HCT116 (cell line): Measurements from ENCODE around the gene PODN. TPM values are rescaled to one million over a fixed set of nuclear protein-coding genes. Genes with fewer than 3 reads are reported as not detected.

ENCODE experiments used
- ATAC-seq: fragments of 200-7000 bp; cut with Tn5 transposase; 2 replicates; pipeline ENCODE4 v1.9.1; 2020; ENCODE audit warnings: mild to moderate bottlenecking, moderate library complexity
- BruUV-seq: library from RNA; stranded (reverse); fragments of 400-500 nt; replicated peaks from 2 replicates; lab custom pipeline; 2021; lab: Mats Ljungman, UMichigan
- CTCF ChIA-PET: fragments of 300-600 bp; sonication (Branson Sonifier 250); formaldehyde crosslinking; loops from one replicate; lab custom pipeline; 2021; ENCODE audit warnings: antibody characterized with exemption; lab: Charles Lee
- POLR2A ChIA-PET: fragments of 300-600, 350-600 bp; sonication (Branson Sonifier 250); formaldehyde crosslinking; loops from one replicate; lab custom pipeline; 2021; ENCODE audit warnings: antibody characterized with exemption; lab: Charles Lee
- RAD21 ChIA-PET, 2 experiments: fragments of 300-600 bp; sonication (Branson Sonifier 250); formaldehyde crosslinking; loops; one replicate each; lab custom pipeline; 2023; ENCODE audit warnings: low total read pairs in 2 of 2; ENCODE audit not compliant: uncharacterized antibody in 2 of 2, unreplicated experiment in 2 of 2, low non-redundant PET in 1 of 2; lab: Charles Lee
- DNase-seq: peaks from one replicate; pipeline ENCODE4 v3.0.0-alpha.2; 2010; ENCODE audit warnings: low read depth, low spot score
- H2AFZ ChIP-seq: fragments of 200-600 bp; shearing (Covaris generic), sonication (generic); 2 replicates; pipeline ENCODE4 v1.6.1; 2017; ENCODE audit warnings: low read depth, mixed run types, mixed read lengths, antibody characterized with exemption, low read length; ENCODE audit not compliant: poor library complexity, severe bottlenecking
- H3K27ac ChIP-seq: 2 replicates; pipeline ENCODE4 v1.5.1; 2012; ENCODE audit warnings: low read depth, low read length
- H3K27me3 ChIP-seq: fragments of 200-600 bp; sonication (generic); 2 replicates; pipeline ENCODE4 v1.6.1; 2016; ENCODE audit warnings: mixed run types, low read length, mixed read lengths; ENCODE audit not compliant: insufficient read depth
- H3K36me3 ChIP-seq, 2 experiments: fragments of 200-500 bp in 1 of 2; fragments of 200-600 bp in 1 of 2; sonication (Bioruptor generic) in 1 of 2; sonication (generic) in 1 of 2; 2 replicates each; pipeline versions ENCODE4 v1.5.1 to v1.6.1; 2014 to 2016; ENCODE audit warnings: low read length in 2 of 2, inconsistent platforms in 1 of 2, mixed read lengths in 1 of 2, mixed run types in 1 of 2; ENCODE audit not compliant: insufficient read depth in 2 of 2, control insufficient read depth in 1 of 2
- H3K4me1 ChIP-seq, 2 experiments: fragments of 200-600 bp in 1 of 2; sonication (generic) in 1 of 2; 2 replicates each; pipeline versions ENCODE4 v1.5.1 to v1.6.1; 2012 to 2017; ENCODE audit warnings: low read length in 2 of 2, inconsistent platforms in 1 of 2, mild to moderate bottlenecking in 1 of 2, mixed read lengths in 1 of 2, mixed run types in 1 of 2, moderate library complexity in 1 of 2; ENCODE audit not compliant: insufficient read depth in 2 of 2, control insufficient read depth in 1 of 2
- H3K4me2 ChIP-seq: fragments of 200-600 bp; sonication (generic); 2 replicates; pipeline ENCODE4 v1.6.1; 2017; ENCODE audit warnings: mixed run types, low read length, mixed read lengths
- H3K4me3 ChIP-seq, 2 experiments: fragments of 200-600 bp in 1 of 2; sonication (generic) in 1 of 2; replicated peaks in 1 of 2; 2 replicates each; pipeline ENCODE4 v1.5.1; 2011 to 2016; ENCODE audit warnings: low read length in 2 of 2, control low read depth in 1 of 2, low read depth in 1 of 2, mild to moderate bottlenecking in 1 of 2, mixed read lengths in 1 of 2, mixed run types in 1 of 2
- H3K79me2 ChIP-seq: fragments of 200-600 bp; sonication (generic); 2 replicates; pipeline ENCODE4 v1.6.1; 2017; ENCODE audit warnings: mild to moderate bottlenecking, mixed run types, low read length, moderate library complexity, mixed read lengths; ENCODE audit not compliant: insufficient read depth
- H3K9ac ChIP-seq: fragments of 200-600 bp; sonication (generic); 2 replicates; pipeline ENCODE4 v1.6.1; 2016; ENCODE audit warnings: low read length, mixed read lengths
- H3K9me2 ChIP-seq: fragments of 200-600 bp; sonication (generic), shearing (Covaris generic); 2 replicates; pipeline ENCODE4 v1.6.1; 2017; ENCODE audit warnings: mixed run types, mild to moderate bottlenecking, moderate library complexity; ENCODE audit not compliant: insufficient read depth
- H3K9me3 ChIP-seq, 2 experiments: fragments of 200-500 bp in 1 of 2; fragments of 200-600 bp in 1 of 2; sonication (Bioruptor generic) in 1 of 2; sonication (generic) in 1 of 2; 2 replicates each; pipeline ENCODE4 v1.6.1; 2014 to 2017; ENCODE audit warnings: low read length in 2 of 2, mixed read lengths in 2 of 2, inconsistent platforms in 1 of 2, low read depth in 1 of 2, mild to moderate bottlenecking in 1 of 2, mixed run types in 1 of 2, moderate library complexity in 1 of 2; ENCODE audit not compliant: control insufficient read depth in 1 of 2, insufficient read depth in 1 of 2
- H4K20me1 ChIP-seq: fragments of 200-600 bp; sonication (generic), shearing (Covaris generic); 2 replicates; pipeline ENCODE4 v1.6.1; 2017; ENCODE audit warnings: mixed run types, mild to moderate bottlenecking, moderate library complexity; ENCODE audit not compliant: insufficient read depth
- CBX3 ChIP-seq: IDR thresholded peaks from 2 replicates; pipeline ENCODE4 v1.6.1; 2012; ENCODE audit warnings: low read depth
- CEBPB ChIP-seq: IDR thresholded peaks from 2 replicates; pipeline ENCODE4 v1.6.1; 2012; ENCODE audit warnings: low read depth
- EGR1 ChIP-seq: IDR thresholded peaks from 2 replicates; pipeline ENCODE4 v1.6.1; 2012; ENCODE audit warnings: low read depth
- ELF1 ChIP-seq: IDR thresholded peaks from 2 replicates; pipeline ENCODE4 v1.6.1; 2012; ENCODE audit warnings: low read depth, borderline replicate concordance
- EZH2phosphoT487 ChIP-seq: fragments of 200-600 bp; IDR thresholded peaks from 2 replicates; pipeline ENCODE4 v1.6.1; 2018; ENCODE audit warnings: antibody characterized with exemption, borderline replicate concordance
- FOSL1 ChIP-seq: IDR thresholded peaks from 2 replicates; pipeline ENCODE4 v1.6.1; 2012; ENCODE audit warnings: low read depth
- JUND ChIP-seq: IDR thresholded peaks from 2 replicates; pipeline ENCODE4 v1.6.1; 2012
- POLR2AphosphoS5 ChIP-seq: IDR thresholded peaks from 2 replicates; pipeline ENCODE4 v1.6.1; 2011; ENCODE audit warnings: mild to moderate bottlenecking, low read depth, low read length, moderate library complexity
- SIN3A ChIP-seq: IDR thresholded peaks from 2 replicates; pipeline ENCODE4 v1.6.1; 2012; ENCODE audit warnings: low read depth
- TCF7L2 ChIP-seq: IDR thresholded peaks from 2 replicates; pipeline ENCODE4 v1.7.0; 2011; ENCODE audit warnings: borderline replicate concordance, inconsistent platforms; ENCODE audit not compliant: insufficient read depth, insufficient read length; ENCODE audit errors: extremely low read depth
- intact Hi-C: fragments of 100-400 bp; cut with micrococcal nuclease; formaldehyde crosslinking; loops from 2 replicates; pipeline ENCODE4 v1.10.0; 2022
- total RNA-seq: library from RNA; stranded (reverse); gene quantifications from one replicate; pipeline ENCODE4 v1.2.1, GENCODE V29; 2021; ENCODE audit not compliant: unreplicated experiment
- TF ChIP-seq, protein P1 (sequence below): IDR thresholded peaks from 2 replicates; pipeline ENCODE4 v1.6.1; 2012
- TF ChIP-seq, protein P2 (sequence below): IDR thresholded peaks from 2 replicates; pipeline ENCODE4 v1.6.1; 2011; ENCODE audit warnings: mild to moderate bottlenecking, low read length, moderate library complexity; ENCODE audit not compliant: insufficient replicate concordance; ENCODE audit errors: extremely low read depth
- TF ChIP-seq, protein P3 (sequence below): IDR thresholded peaks from 2 replicates; pipeline ENCODE4 v1.6.1; 2012; ENCODE audit warnings: low read depth
- TF ChIP-seq, protein P4 (sequence below): IDR thresholded peaks from 2 replicates; pipeline ENCODE4 v1.6.1; 2012

Gene PODN
- total RNA-seq, 1 experiment from 2014 or later = 0.22 TPM

DNA sequence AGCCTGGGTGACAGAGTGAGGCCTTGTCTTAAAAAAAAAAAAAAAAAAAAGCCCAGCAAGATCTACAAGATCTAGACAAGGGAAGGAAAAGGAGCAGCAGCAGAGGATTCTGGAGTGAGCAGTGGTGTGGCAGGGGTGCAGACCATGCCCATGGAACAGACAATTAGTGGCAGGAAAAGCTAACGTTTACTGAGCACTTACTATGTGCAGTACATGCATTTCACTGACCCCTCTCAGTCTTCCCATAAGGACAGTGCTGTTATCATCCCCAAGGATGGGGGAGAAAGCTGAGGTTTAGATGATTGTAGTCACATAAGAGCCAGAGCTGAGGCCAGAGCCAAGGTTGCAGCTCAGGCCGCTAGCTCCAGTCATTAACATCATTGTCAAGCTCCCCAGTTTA is 5.9 kb downstream of the PODN start (continued):
- TF ChIP-seq, protein P1, sequence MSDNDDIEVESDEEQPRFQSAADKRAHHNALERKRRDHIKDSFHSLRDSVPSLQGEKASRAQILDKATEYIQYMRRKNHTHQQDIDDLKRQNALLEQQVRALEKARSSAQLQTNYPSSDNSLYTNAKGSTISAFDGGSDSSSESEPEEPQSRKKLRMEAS = no peak
- TF ChIP-seq CBX3 = no peak
- no peak for TF ChIP-seq EGR1
- TF ChIP-seq, protein P2, sequence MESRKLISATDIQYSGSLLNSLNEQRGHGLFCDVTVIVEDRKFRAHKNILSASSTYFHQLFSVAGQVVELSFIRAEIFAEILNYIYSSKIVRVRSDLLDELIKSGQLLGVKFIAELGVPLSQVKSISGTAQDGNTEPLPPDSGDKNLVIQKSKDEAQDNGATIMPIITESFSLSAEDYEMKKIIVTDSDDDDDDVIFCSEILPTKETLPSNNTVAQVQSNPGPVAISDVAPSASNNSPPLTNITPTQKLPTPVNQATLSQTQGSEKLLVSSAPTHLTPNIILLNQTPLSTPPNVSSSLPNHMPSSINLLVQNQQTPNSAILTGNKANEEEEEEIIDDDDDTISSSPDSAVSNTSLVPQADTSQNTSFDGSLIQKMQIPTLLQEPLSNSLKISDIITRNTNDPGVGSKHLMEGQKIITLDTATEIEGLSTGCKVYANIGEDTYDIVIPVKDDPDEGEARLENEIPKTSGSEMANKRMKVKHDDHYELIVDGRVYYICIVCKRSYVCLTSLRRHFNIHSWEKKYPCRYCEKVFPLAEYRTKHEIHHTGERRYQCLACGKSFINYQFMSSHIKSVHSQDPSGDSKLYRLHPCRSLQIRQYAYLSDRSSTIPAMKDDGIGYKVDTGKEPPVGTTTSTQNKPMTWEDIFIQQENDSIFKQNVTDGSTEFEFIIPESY = no peak

DNA sequence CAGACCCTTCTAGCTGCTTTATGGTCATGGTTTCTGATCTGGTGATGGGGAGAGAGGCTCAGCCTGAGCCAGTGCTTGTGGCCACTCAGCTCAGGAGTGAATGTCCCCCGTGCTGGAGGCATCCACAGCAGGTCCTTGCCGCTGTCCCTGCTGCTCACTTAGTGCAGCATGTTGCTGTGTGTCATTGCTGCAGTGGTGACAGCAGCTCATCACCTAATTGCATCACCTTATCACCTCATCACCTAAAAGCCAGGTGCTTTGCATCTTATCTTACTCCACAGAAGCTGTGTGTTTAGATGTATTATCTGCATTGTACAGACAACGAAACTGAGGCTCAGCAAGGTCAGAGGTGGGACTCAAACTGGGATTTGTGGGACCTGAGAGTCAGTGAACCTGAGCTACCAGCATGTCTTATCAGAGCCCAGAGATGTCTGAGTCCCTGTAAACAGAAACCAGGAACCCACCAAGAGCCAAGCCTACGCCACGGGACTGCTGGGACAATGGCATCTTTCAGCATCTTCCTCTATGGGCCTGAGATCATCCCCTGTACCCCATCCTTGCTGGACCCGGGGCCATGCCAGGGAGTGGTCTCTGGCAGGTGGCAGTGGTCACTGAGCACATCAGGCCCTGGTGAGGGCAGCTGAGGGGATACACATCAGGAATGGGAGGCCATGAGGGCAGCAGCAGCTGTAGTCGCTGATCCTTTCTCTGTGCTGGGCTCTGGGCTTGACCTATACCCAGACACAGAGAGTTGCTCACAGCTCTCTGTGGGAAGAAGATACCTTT is 6.5 kb downstream of the PODN start:
- H3K4me2 ChIP-seq = no peak overlapping the region
- H3K9ac ChIP-seq = no peak overlapping the region
- H4K20me1 ChIP-seq = no peaks in the 10 kb centered on the region
- no peak for ATAC-seq
- no peak overlapping the region for H3K4me3 ChIP-seq
- TF ChIP-seq POLR2AphosphoS5 (no peak), ELF1 (no peak), CBX3 (no peak), JUND (no peak), CEBPB (no peak), SIN3A (no peak), FOSL1 (no peak), TCF7L2 (no peak), EGR1 (no peak), EZH2phosphoT487 (no peak)
- TF ChIP-seq, protein P3, sequence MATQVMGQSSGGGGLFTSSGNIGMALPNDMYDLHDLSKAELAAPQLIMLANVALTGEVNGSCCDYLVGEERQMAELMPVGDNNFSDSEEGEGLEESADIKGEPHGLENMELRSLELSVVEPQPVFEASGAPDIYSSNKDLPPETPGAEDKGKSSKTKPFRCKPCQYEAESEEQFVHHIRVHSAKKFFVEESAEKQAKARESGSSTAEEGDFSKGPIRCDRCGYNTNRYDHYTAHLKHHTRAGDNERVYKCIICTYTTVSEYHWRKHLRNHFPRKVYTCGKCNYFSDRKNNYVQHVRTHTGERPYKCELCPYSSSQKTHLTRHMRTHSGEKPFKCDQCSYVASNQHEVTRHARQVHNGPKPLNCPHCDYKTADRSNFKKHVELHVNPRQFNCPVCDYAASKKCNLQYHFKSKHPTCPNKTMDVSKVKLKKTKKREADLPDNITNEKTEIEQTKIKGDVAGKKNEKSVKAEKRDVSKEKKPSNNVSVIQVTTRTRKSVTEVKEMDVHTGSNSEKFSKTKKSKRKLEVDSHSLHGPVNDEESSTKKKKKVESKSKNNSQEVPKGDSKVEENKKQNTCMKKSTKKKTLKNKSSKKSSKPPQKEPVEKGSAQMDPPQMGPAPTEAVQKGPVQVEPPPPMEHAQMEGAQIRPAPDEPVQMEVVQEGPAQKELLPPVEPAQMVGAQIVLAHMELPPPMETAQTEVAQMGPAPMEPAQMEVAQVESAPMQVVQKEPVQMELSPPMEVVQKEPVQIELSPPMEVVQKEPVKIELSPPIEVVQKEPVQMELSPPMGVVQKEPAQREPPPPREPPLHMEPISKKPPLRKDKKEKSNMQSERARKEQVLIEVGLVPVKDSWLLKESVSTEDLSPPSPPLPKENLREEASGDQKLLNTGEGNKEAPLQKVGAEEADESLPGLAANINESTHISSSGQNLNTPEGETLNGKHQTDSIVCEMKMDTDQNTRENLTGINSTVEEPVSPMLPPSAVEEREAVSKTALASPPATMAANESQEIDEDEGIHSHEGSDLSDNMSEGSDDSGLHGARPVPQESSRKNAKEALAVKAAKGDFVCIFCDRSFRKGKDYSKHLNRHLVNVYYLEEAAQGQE = no peak
- TF ChIP-seq, protein P4, sequence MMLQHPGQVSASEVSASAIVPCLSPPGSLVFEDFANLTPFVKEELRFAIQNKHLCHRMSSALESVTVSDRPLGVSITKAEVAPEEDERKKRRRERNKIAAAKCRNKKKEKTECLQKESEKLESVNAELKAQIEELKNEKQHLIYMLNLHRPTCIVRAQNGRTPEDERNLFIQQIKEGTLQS = no peak
- TF ChIP-seq, all 23 proteins: peak for 0
- ChIA-PET RAD21 (no interaction called here), POLR2A (no interaction called here), CTCF (no interaction called here)
- no peaks in the 10 kb centered on the region for H3K9me2 ChIP-seq
- H3K27ac ChIP-seq = no peak overlapping the region
- intact Hi-C loops = no loop called here
- no peaks in the 10 kb centered on the region for H3K27me3 ChIP-seq
- H3K4me1 ChIP-seq = no peaks in the 10 kb centered on the region
- no peak for DNase-seq
- BruUV-seq = no TSS peak
- H3K79me2 ChIP-seq = no peaks in the 10 kb centered on the region
- H2AFZ ChIP-seq = no peak overlapping the region
- no peaks in the 10 kb centered on the region for H3K36me3 ChIP-seq
- H3K9me3 ChIP-seq = no peaks in the 10 kb centered on the region
